Endodermal cell (in vitro differentiated cells): ENCODE results near the gene SCLY. TPM values are rescaled to one million over a fixed set of nuclear protein-coding genes. Genes with fewer than 3 reads are reported as not detected.
A peak's percentile ranks its signal among the peaks of the same experiment; 100 is the strongest.

Experiments used
- DNase-seq: peaks from one replicate; pipeline ENCODE4 v3.0.0-alpha.2; 2017
- H3K27ac ChIP-seq: 2 replicates; pipeline ENCODE4 v1.5.1; 2013; ENCODE audit warnings: mild to moderate bottlenecking, low read depth, low read length, moderate library complexity
- H3K27me3 ChIP-seq: 2 replicates; pipeline ENCODE4 v1.6.1; 2013; ENCODE audit warnings: mild to moderate bottlenecking, low read length, moderate library complexity; ENCODE audit not compliant: insufficient read depth, control insufficient read depth, poor library complexity, severe bottlenecking
- H3K36me3 ChIP-seq: 2 replicates; pipeline ENCODE4 v1.7.0; 2013; ENCODE audit warnings: mild to moderate bottlenecking, low read length, moderate library complexity; ENCODE audit not compliant: control insufficient read depth, insufficient read depth
- H3K4me1 ChIP-seq: one replicate; pipeline ENCODE4 v1.7.0; 2013; ENCODE audit warnings: low read length; ENCODE audit not compliant: control insufficient read depth, insufficient read depth
- H3K4me3 ChIP-seq: 2 replicates; pipeline ENCODE4 v1.5.1; 2013; ENCODE audit warnings: mild to moderate bottlenecking, low read length, moderate library complexity
- H3K9ac ChIP-seq: 2 replicates; pipeline ENCODE4 v1.6.1; 2013; ENCODE audit warnings: mild to moderate bottlenecking, low read length, moderate library complexity; ENCODE audit not compliant: poor library complexity, severe bottlenecking; ENCODE audit errors: extremely low read depth
- H3K9me3 ChIP-seq: 2 replicates; pipeline ENCODE4 v1.6.1; 2013; ENCODE audit warnings: mild to moderate bottlenecking, low read length, moderate library complexity; ENCODE audit not compliant: control insufficient read depth
- H3K27ac Mint-ChIP-seq: 2 replicates; pipeline ENCODE4 v1.8.0; 2020; ENCODE audit warnings: mixed read lengths
- H3K27me3 Mint-ChIP-seq: 2 replicates; pipeline ENCODE4 v1.8.0; 2021; ENCODE audit warnings: mild to moderate bottlenecking, mixed read lengths; ENCODE audit not compliant: insufficient read depth
- H3K36me3 Mint-ChIP-seq: 2 replicates; pipeline ENCODE4 v1.8.0; 2020; ENCODE audit warnings: low read depth, mixed read lengths
- H3K4me1 Mint-ChIP-seq: 2 replicates; pipeline ENCODE4 v1.8.0; 2020; ENCODE audit warnings: mixed read lengths
- H3K4me3 Mint-ChIP-seq: 2 replicates; pipeline ENCODE4 v1.8.0; 2020; ENCODE audit warnings: mild to moderate bottlenecking, moderate library complexity, mixed read lengths
- H3K9me3 Mint-ChIP-seq: 2 replicates; pipeline ENCODE4 v1.8.0; 2020; ENCODE audit warnings: mild to moderate bottlenecking, mixed read lengths
- WGBS, 2 experiments: methylation state at CpG; one replicate each; pipeline versions ENCODE4 v1.1.5 to v1.1.7; 2013; ENCODE audit warnings: missing lambda C conversion rate in 2 of 2, mixed read lengths in 1 of 2; ENCODE audit not compliant: insufficient coverage in 1 of 2, insufficient read length in 1 of 2; 5-methylcytosine and 5-hydroxymethylcytosine counted together
- total RNA-seq, 2 donors: library from RNA; stranded (reverse); fragmentation: NEBNext Ultra II Directional in 1 of 2; extraction: Animal tissue kit (Norgen Biotek cat#: 25700) in 1 of 2; gene quantifications; 2 replicates in 1 of 2; 3 replicates in 1 of 2; pipeline ENCODE4 v1.2.1, GENCODE V29; 2021
- TF ChIP-seq, protein P1 (sequence below): fragments of 200-600 bp; sonication (generic); conservative IDR thresholded peaks from 2 replicates; pipeline ENCODE4 v1.5.0; 2021; ENCODE audit warnings: antibody characterized with exemption, mild to moderate bottlenecking

The SCLY gene
- total RNA-seq, 2 donors from 2014 or later, result 39.0 to 45.0 TPM

DNA sequence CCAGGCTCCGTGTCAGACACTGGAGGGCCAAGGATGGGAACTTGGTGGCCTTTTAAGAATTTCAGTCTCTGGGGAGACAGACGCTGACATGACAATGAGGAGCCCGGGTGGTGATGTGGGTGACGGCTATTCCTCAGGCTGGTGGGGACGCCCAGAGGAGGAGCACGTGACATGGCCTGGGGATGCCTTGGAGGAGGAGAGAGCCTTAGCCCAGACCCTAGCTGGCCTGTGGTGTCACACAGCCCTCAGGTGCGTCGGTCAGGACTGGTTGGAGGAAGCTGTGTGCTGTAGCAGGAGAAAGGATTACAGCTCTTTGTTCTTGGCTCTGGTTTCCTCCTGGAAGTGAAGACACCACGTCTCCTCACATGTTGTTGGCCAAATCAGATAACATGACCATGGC is 40.0 kb upstream of the SCLY start:
- Histone ChIP-seq H3K4me3 (no peak overlapping the region), H3K9ac (no peak overlapping the region), H3K27ac (no peak overlapping the region), H3K36me3 (peaks cover 27% of the 10 kb centered on the region), H3K27me3 (no peaks in the 10 kb centered on the region), H3K9me3 (no peaks in the 10 kb centered on the region), H3K4me1 (no peaks in the 10 kb centered on the region)
- no peak for DNase-seq
- Mint-ChIP-seq H3K4me1 (no peaks in the 10 kb centered on the region), H3K36me3 (peaks cover 19% of the 10 kb centered on the region), H3K4me3 (no peak overlapping the region), H3K27me3 (no peaks in the 10 kb centered on the region), H3K9me3 (no peaks in the 10 kb centered on the region), H3K27ac (peak overlapping the region; percentile 72)
- WGBS, 2 experiments, result 94 to 97% methylated on average over 8 to 9 of the region's 9 CpGs
- TF ChIP-seq, protein P1, sequence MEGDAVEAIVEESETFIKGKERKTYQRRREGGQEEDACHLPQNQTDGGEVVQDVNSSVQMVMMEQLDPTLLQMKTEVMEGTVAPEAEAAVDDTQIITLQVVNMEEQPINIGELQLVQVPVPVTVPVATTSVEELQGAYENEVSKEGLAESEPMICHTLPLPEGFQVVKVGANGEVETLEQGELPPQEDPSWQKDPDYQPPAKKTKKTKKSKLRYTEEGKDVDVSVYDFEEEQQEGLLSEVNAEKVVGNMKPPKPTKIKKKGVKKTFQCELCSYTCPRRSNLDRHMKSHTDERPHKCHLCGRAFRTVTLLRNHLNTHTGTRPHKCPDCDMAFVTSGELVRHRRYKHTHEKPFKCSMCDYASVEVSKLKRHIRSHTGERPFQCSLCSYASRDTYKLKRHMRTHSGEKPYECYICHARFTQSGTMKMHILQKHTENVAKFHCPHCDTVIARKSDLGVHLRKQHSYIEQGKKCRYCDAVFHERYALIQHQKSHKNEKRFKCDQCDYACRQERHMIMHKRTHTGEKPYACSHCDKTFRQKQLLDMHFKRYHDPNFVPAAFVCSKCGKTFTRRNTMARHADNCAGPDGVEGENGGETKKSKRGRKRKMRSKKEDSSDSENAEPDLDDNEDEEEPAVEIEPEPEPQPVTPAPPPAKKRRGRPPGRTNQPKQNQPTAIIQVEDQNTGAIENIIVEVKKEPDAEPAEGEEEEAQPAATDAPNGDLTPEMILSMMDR, result no peak

DNA sequence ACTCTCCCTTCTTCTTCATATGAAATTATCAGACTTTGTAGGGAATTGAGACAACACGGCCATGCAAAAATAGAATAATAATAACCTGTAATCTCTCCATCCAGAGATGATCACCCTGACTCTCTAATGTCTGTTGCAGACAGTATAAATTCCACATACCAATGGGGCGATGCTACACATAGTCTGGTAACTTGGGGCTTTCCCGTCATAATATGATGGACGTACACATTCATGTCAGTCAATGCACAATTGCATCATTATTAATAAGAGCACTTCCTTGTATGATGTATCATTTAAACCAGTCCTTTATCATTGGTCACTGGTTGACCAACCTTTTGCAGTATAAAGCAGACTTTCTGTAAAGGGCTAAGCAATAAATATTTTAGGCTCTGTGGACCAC is 39.5 kb upstream of the SCLY start:
- TF ChIP-seq, protein P1, result no peak
- H3K9ac ChIP-seq, result no peak overlapping the region
- H3K9me3 ChIP-seq, result no peaks in the 10 kb centered on the region
- H3K9me3 Mint-ChIP-seq, result no peaks in the 10 kb centered on the region
- H3K27ac Mint-ChIP-seq, result no peak overlapping the region
- whole genome bisulfite sequencing, 2 experiments, result 92 to 96% methylated on average over 2 to 4 of the region's 4 CpGs
- DNase-seq, result no peak
- H3K36me3 Mint-ChIP-seq, result peaks cover 22% of the 10 kb centered on the region
- H3K27me3 ChIP-seq, result no peaks in the 10 kb centered on the region
- H3K4me3 Mint-ChIP-seq, result no peak overlapping the region
- H3K36me3 ChIP-seq, result peaks cover 31% of the 10 kb centered on the region
- H3K4me1 ChIP-seq, result no peaks in the 10 kb centered on the region
- no peaks in the 10 kb centered on the region for H3K4me1 Mint-ChIP-seq
- no peak overlapping the region for H3K27ac ChIP-seq
- H3K4me3 ChIP-seq, result no peak overlapping the region
- H3K27me3 Mint-ChIP-seq, result no peaks in the 10 kb centered on the region

DNA sequence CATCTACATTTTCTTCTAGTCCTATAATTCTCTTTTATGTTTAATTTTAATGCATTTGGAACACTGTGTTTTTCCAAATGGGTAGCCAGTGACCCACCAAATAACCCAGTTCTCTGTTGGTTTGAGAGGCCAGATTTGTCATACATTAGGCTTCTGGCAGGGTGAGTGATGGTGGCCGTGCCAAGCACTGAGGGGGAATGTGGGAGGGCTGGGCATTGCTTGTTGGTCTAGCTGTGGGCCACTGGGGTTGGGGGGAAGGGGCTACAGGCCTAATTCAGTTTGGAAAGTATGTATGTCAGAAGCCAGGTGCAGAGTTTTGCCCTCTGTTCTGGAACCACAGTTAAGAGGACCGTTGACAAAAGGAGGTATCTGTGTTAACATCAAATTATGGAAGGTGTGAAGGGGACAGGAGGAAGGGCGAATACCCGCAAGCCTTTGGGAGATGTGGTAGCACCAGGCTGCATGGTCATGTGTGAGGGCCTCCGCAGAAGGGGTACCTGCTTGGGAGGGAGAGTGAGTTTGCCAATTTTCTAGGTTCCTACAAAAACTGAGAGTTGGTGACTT is 38.1 kb upstream of the SCLY start:
- Histone ChIP-seq H3K4me3 (no peak overlapping the region), H3K4me1 (no peaks in the 10 kb centered on the region), H3K36me3 (peaks cover 30% of the 10 kb centered on the region), H3K9ac (no peak overlapping the region), H3K27me3 (no peaks in the 10 kb centered on the region), H3K9me3 (no peaks in the 10 kb centered on the region), H3K27ac (no peak overlapping the region)
- no peak for DNase-seq
- 91 to 95% methylated on average over 4 to 5 of the region's 5 CpGs for WGBS, 2 experiments
- H3K27me3 Mint-ChIP-seq, result no peaks in the 10 kb centered on the region
- H3K4me3 Mint-ChIP-seq, result no peak overlapping the region
- peaks cover 30% of the 10 kb centered on the region for H3K36me3 Mint-ChIP-seq
- H3K9me3 Mint-ChIP-seq, result no peaks in the 10 kb centered on the region
- peak overlapping the region; percentile 12 for H3K27ac Mint-ChIP-seq
- TF ChIP-seq, protein P1, result no peak
- H3K4me1 Mint-ChIP-seq, result no peaks in the 10 kb centered on the region
